H1 (cell line): ENCODE data around the gene ABCF2. TPM values are rescaled to one million over a fixed set of nuclear protein-coding genes. Genes with fewer than 3 reads are reported as not detected.

ENCODE experiments used
- EZH2 ChIP-seq: fragments of 200-600 bp; sonication (generic); IDR thresholded peaks from 2 replicates; pipeline ENCODE4 v1.7.1; 2012; ENCODE audit warnings: low read depth, mild to moderate bottlenecking, moderate library complexity, low read length, inconsistent platforms; ENCODE audit not compliant: severe bottlenecking
- GABPA ChIP-seq: IDR thresholded peaks from 2 replicates; pipeline ENCODE4 v1.6.1; 2011; ENCODE audit warnings: mild to moderate bottlenecking, low read length, moderate library complexity, borderline replicate concordance; ENCODE audit not compliant: insufficient read depth
- HDAC2 ChIP-seq, 2 experiments: fragments of 300-600 bp in 1 of 2; sonication (generic) in 1 of 2; IDR thresholded peaks; 2 replicates each; pipeline ENCODE4 v1.6.1; 2011 to 2012; ENCODE audit warnings: low read depth in 2 of 2, low read length in 2 of 2, mild to moderate bottlenecking in 2 of 2, moderate library complexity in 2 of 2, borderline replicate concordance in 1 of 2, inconsistent platforms in 1 of 2
- POLR2AphosphoS5 ChIP-seq: IDR thresholded peaks from 2 replicates; pipeline ENCODE4 v1.6.1; 2011; ENCODE audit warnings: low read depth, low read length
- polyA plus RNA-seq, 7 experiments: library from polyadenylated mRNA; depleted of rRNA in 3 of 7; stranded (reverse) in 5 of 7; unstranded in 2 of 7; fragments of >200 nt in 5 of 7; fragments of 200-250 nt in 2 of 7; gene quantifications; 1 replicate in 5 of 7; 2 replicates in 1 of 7; 4 replicates in 1 of 7; pipeline versions ENCODE4 v1.2.1 to v1.2.3, GENCODE V29; 2011 to 2013; ENCODE audit warnings: missing spikeins in 2 of 7, mixed read lengths in 2 of 7
- total RNA-seq: library from RNA; stranded (reverse); fragmentation: NEBNext Ultra II Directional; extraction: Animal tissue kit (Norgen Biotek cat#: 25700); gene quantifications from 2 replicates; pipeline ENCODE4 v1.2.1, GENCODE V29; 2021
- TF ChIP-seq, protein P1 (sequence below): IDR thresholded peaks from 2 replicates; pipeline ENCODE4 v1.6.1; 2012; ENCODE audit warnings: inconsistent platforms
- TF ChIP-seq, protein P2 (sequence below), 3 experiments: IDR thresholded peaks; 1 replicate in 2 of 3; 2 replicates in 1 of 3; pipeline versions ENCODE4 v1.5.1 to v1.6.1; 2011; ENCODE audit warnings: low read length in 3 of 3, mild to moderate bottlenecking in 3 of 3, inconsistent platforms in 2 of 3, low read depth in 1 of 3, moderate library complexity in 1 of 3; ENCODE audit not compliant: insufficient read depth in 1 of 3; ENCODE audit errors: control extremely low read depth in 1 of 3

ABCF2 gene
- total and polyA plus RNA-seq, 2 of the 8 experiments (the other 6 are each of a cell fraction or from before 2014, with no cell fraction given): 28.0 to 55.0 TPM

DNA sequence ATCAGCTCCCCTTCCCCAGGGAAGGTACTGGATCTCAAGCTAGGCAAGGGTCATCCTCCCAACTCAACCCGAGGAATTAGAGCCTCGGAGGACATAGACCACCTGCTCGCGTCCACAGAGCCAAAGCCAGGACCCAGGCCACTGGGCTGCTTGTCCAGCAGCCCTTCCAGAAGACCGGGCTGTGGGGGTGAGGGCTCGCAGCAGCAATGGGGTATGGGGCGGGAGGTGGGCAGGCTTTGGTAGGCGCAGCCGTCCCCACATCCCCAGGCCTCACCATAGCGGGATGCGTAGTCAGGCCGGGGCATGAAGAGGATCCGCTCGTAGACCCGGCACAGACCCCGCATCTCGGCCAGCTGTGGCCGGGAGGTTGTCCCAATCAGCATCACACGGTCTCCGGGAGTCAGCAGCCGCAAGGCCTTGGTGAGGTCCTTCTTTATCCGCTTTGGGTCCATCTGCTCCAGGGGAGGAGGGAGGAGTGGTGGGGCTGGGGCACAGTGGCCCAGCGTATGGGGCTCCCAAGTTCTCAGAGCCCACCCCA is 34.9 kb downstream of the ABCF2 start (continued):
- TF ChIP-seq, protein P1, sequence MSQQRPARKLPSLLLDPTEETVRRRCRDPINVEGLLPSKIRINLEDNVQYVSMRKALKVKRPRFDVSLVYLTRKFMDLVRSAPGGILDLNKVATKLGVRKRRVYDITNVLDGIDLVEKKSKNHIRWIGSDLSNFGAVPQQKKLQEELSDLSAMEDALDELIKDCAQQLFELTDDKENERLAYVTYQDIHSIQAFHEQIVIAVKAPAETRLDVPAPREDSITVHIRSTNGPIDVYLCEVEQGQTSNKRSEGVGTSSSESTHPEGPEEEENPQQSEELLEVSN: no peak
- TF ChIP-seq, protein P2, sequence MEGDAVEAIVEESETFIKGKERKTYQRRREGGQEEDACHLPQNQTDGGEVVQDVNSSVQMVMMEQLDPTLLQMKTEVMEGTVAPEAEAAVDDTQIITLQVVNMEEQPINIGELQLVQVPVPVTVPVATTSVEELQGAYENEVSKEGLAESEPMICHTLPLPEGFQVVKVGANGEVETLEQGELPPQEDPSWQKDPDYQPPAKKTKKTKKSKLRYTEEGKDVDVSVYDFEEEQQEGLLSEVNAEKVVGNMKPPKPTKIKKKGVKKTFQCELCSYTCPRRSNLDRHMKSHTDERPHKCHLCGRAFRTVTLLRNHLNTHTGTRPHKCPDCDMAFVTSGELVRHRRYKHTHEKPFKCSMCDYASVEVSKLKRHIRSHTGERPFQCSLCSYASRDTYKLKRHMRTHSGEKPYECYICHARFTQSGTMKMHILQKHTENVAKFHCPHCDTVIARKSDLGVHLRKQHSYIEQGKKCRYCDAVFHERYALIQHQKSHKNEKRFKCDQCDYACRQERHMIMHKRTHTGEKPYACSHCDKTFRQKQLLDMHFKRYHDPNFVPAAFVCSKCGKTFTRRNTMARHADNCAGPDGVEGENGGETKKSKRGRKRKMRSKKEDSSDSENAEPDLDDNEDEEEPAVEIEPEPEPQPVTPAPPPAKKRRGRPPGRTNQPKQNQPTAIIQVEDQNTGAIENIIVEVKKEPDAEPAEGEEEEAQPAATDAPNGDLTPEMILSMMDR (IDR thresholded peaks at IDR 0.05; ENCODE audit: control extremely low read depth in 1 of 3, insufficient read depth in 1 of 3, low read depth in 1 of 3, low read length in 3 of 3): no peak
- TF ChIP-seq GABPA (no peak), POLR2AphosphoS5 (no peak), HDAC2 (IDR thresholded peaks at IDR 0.05; ENCODE audit: borderline replicate concordance in 1 of 2, low read depth in 2 of 2, low read length in 2 of 2) (no peak), EZH2 (no peak)
